ENCODE measurements around the gene CRYBA2. TPM values are rescaled to one million over a fixed set of nuclear protein-coding genes. Genes with fewer than 3 reads are reported as not detected.
A peak's percentile ranks its signal among the peaks of the same experiment; 100 is the strongest.

Gene CRYBA2
- polyA plus RNA-seq, 1 donor from 2014 or later, result not detected

DNA sequence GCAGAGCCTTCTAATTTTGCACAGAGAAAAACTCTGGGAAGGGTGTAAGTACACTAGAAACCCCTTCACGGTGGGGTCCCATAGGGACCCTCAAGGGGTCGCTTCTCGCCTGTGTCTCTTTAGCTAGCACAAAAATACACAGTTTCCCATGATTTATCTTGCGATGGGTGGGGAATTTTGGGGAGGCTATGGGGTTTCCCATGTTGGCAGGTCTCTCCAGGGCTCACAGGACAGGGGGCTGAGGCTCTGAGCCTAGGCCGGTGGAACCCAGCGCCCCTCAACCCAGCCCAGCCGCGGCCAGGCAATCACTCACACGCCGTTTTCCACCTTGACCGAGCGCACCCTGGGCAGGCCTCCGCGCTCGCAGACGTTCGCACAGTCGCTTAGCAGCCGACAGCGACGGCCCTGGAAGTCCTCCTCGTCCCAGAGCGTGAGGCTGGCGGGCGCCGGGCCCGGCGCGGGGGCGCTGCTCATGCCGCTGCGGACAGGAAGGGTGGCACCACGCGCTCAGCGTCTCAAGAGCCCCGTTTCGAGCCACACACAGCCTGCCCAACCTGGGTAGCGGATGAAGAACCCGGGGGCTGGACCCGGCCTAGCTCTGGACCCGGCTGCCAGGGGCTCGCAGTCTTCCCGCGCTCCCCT is 398 bp downstream of the CRYBA2 start:
- no peak for TF ChIP-seq EP300 (conservative IDR thresholded peaks at IDR 0.05; ENCODE audit: poor library complexity, severe bottlenecking)
- TF ChIP-seq EZH2 (IDR thresholded peaks at IDR 0.05; ENCODE audit: borderline replicate concordance, insufficient read depth, low read length, poor library complexity, severe bottlenecking), result no peak
- TF ChIP-seq RAD21 (conservative IDR thresholded peaks at IDR 0.05), result no peak
- no peak for TF ChIP-seq POLR2AphosphoS5 (IDR thresholded peaks at IDR 0.05)
- no peak for TF ChIP-seq TAF1 (IDR thresholded peaks at IDR 0.05; ENCODE audit: low read depth)
- Histone ChIP-seq H4K20me1 (ENCODE audit: insufficient read depth) (no peaks in the 10 kb centered on the region), H3F3A (ENCODE audit: insufficient read depth, low read length, poor library complexity, severe bottlenecking) (no peaks in the 10 kb centered on the region), H3K36me3 (ENCODE audit: insufficient read depth, low read length) (no peaks in the 10 kb centered on the region), H3K4me2 (ENCODE audit: low read length) (no peak overlapping the region), H3K9me2 (ENCODE audit: insufficient read depth, low read length) (no peaks in the 10 kb centered on the region), H2AFZ (ENCODE audit: low read depth, low read length) (no peak overlapping the region), H3K27ac (ENCODE audit: low read length) (no peak overlapping the region), H3K27me3 (ENCODE audit: insufficient read depth, low read depth, low read length) (peaks cover 100% of the 10 kb centered on the region), H3K79me2 (replicated peaks; ENCODE audit: insufficient read depth, low read length) (no peaks in the 10 kb centered on the region), H3K4me3 (ENCODE audit: low read length) (peak overlapping the region; percentile 59), H3K9me3 (ENCODE audit: low read length) (no peaks in the 10 kb centered on the region), H3K9ac (ENCODE audit: low read length) (no peak overlapping the region)

DNA sequence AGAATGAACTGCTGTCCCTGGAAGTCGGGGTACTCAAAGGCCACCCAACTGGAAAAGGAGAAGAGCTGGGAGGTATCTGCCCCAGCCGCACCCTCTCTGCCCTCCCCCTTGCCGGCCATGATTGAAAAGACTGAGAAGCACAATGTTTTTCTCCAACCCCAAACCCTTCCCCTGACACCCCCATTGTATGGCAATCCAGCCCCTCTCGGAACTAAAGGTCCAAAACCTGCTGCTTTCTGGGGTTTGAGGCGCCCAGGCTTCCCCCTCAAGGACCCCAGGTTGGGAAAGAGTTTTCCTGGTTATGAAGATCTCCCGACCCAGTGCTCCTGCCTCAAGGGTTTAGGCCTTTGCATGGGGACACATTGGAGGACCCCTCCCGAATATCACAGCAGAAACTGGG is 1.0 kb downstream of the CRYBA2 start:
- H3K36me3 ChIP-seq (ENCODE audit: insufficient read depth, low read length), result no peaks in the 10 kb centered on the region
- H3K4me2 ChIP-seq (ENCODE audit: low read length), result no peak overlapping the region
- no peak overlapping the region for H2AFZ ChIP-seq (ENCODE audit: low read depth, low read length)
- H3K79me2 ChIP-seq (replicated peaks; ENCODE audit: insufficient read depth, low read length), result no peaks in the 10 kb centered on the region
- peaks cover 100% of the 10 kb centered on the region for H3K27me3 ChIP-seq (ENCODE audit: insufficient read depth, low read depth, low read length)
- no peak overlapping the region for H3K27ac ChIP-seq (ENCODE audit: low read length)
- H3K9ac ChIP-seq (ENCODE audit: low read length), result no peak overlapping the region
- H4K20me1 ChIP-seq (ENCODE audit: insufficient read depth), result no peaks in the 10 kb centered on the region
- no peaks in the 10 kb centered on the region for H3F3A ChIP-seq (ENCODE audit: insufficient read depth, low read length, poor library complexity, severe bottlenecking)
- H3K4me3 ChIP-seq (ENCODE audit: low read length), result no peak overlapping the region
- H3K9me2 ChIP-seq (ENCODE audit: insufficient read depth, low read length), result no peaks in the 10 kb centered on the region
- H3K9me3 ChIP-seq (ENCODE audit: low read length), result no peaks in the 10 kb centered on the region
- TF ChIP-seq EZH2 (IDR thresholded peaks at IDR 0.05; ENCODE audit: borderline replicate concordance, insufficient read depth, low read length, poor library complexity, severe bottlenecking) (no peak), MXI1 (conservative IDR thresholded peaks at IDR 0.05; ENCODE audit: poor library complexity, severe bottlenecking) (no peak), TAF1 (IDR thresholded peaks at IDR 0.05; ENCODE audit: low read depth) (no peak), POLR2AphosphoS5 (IDR thresholded peaks at IDR 0.05) (no peak), EP300 (conservative IDR thresholded peaks at IDR 0.05; ENCODE audit: poor library complexity, severe bottlenecking) (no peak), SMC3 (conservative IDR thresholded peaks at IDR 0.05; ENCODE audit: poor library complexity) (no peak), RAD21 (conservative IDR thresholded peaks at IDR 0.05) (no peak)
- TF ChIP-seq, protein P1, sequence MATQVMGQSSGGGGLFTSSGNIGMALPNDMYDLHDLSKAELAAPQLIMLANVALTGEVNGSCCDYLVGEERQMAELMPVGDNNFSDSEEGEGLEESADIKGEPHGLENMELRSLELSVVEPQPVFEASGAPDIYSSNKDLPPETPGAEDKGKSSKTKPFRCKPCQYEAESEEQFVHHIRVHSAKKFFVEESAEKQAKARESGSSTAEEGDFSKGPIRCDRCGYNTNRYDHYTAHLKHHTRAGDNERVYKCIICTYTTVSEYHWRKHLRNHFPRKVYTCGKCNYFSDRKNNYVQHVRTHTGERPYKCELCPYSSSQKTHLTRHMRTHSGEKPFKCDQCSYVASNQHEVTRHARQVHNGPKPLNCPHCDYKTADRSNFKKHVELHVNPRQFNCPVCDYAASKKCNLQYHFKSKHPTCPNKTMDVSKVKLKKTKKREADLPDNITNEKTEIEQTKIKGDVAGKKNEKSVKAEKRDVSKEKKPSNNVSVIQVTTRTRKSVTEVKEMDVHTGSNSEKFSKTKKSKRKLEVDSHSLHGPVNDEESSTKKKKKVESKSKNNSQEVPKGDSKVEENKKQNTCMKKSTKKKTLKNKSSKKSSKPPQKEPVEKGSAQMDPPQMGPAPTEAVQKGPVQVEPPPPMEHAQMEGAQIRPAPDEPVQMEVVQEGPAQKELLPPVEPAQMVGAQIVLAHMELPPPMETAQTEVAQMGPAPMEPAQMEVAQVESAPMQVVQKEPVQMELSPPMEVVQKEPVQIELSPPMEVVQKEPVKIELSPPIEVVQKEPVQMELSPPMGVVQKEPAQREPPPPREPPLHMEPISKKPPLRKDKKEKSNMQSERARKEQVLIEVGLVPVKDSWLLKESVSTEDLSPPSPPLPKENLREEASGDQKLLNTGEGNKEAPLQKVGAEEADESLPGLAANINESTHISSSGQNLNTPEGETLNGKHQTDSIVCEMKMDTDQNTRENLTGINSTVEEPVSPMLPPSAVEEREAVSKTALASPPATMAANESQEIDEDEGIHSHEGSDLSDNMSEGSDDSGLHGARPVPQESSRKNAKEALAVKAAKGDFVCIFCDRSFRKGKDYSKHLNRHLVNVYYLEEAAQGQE (IDR thresholded peaks at IDR 0.05; ENCODE audit: borderline replicate concordance), result no peak
- TF ChIP-seq, protein P2, sequence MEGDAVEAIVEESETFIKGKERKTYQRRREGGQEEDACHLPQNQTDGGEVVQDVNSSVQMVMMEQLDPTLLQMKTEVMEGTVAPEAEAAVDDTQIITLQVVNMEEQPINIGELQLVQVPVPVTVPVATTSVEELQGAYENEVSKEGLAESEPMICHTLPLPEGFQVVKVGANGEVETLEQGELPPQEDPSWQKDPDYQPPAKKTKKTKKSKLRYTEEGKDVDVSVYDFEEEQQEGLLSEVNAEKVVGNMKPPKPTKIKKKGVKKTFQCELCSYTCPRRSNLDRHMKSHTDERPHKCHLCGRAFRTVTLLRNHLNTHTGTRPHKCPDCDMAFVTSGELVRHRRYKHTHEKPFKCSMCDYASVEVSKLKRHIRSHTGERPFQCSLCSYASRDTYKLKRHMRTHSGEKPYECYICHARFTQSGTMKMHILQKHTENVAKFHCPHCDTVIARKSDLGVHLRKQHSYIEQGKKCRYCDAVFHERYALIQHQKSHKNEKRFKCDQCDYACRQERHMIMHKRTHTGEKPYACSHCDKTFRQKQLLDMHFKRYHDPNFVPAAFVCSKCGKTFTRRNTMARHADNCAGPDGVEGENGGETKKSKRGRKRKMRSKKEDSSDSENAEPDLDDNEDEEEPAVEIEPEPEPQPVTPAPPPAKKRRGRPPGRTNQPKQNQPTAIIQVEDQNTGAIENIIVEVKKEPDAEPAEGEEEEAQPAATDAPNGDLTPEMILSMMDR (IDR thresholded peaks at IDR 0.05; ENCODE audit: poor library complexity, severe bottlenecking), result no peak

All from neural cell (in vitro differentiated cells).